Measurements from ENCODE around the gene DIAPH2.

The DIAPH2 gene

GRCh38 chrX:97057349-97057909, 372.8 kb downstream of the DIAPH2 start:
- H3K4me3 ChIP-seq (ENCODE audit: control insufficient read depth, low read depth, low read length): no peak overlapping the region
- TF ChIP-seq CTCF (IDR thresholded peaks at IDR 0.05; ENCODE audit: control insufficient read depth, insufficient read depth, low read depth, low read length, missing control alignments): no peak
- no peak for DNase-seq (ENCODE audit: low read depth)

GRCh38 chrX:97060020-97060419, 375.4 kb downstream of the DIAPH2 start:
- DNase-seq (ENCODE audit: low read depth): no peak
- no peak for TF ChIP-seq CTCF (IDR thresholded peaks at IDR 0.05; ENCODE audit: control insufficient read depth, insufficient read depth, low read depth, low read length, missing control alignments)
- H3K4me3 ChIP-seq (ENCODE audit: control insufficient read depth, low read depth, low read length): no peak overlapping the region

GRCh38 chrX:97065066-97065465, 380.4 kb downstream of the DIAPH2 start:
- no peak overlapping the region for H3K4me3 ChIP-seq (ENCODE audit: control insufficient read depth, low read depth, low read length)
- no peak for DNase-seq (ENCODE audit: low read depth)
- no peak for TF ChIP-seq CTCF (IDR thresholded peaks at IDR 0.05; ENCODE audit: control insufficient read depth, insufficient read depth, low read depth, low read length, missing control alignments)

DNA sequence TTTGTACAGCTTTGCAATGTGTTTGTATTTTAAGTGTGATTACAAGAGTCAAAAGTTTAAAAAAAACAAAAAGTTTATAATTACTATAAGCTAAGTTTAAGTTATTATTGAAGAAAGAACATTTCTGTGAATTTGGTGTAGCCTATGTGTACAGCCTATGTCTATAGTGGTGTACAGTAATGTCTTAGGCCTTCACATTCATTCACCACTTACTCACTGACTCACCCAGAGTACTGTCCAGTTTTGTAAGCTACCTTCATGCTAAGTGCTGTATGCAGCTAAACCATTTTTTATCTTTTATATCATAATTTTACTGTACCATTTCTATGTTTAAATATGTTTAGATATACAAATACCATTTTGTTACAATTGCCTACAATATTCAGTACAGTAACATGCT, 381.3 kb downstream of the DIAPH2 start:
- TF ChIP-seq CTCF (IDR thresholded peaks at IDR 0.05; ENCODE audit: control insufficient read depth, insufficient read depth, low read depth, low read length, missing control alignments): no peak
- no peak for DNase-seq (ENCODE audit: low read depth)
- H3K4me3 ChIP-seq (ENCODE audit: control insufficient read depth, low read depth, low read length): no peak overlapping the region

- no peak for TF ChIP-seq CTCF (IDR thresholded peaks at IDR 0.05; ENCODE audit: control insufficient read depth, insufficient read depth, low read depth, low read length, missing control alignments)
- H3K4me3 ChIP-seq (ENCODE audit: control insufficient read depth, low read depth, low read length): no peak overlapping the region
- no peak for DNase-seq (ENCODE audit: low read depth)
Measured at GRCh38 chrX:97066381-97066780, 381.7 kb downstream of the DIAPH2 start.

- DNase-seq (ENCODE audit: low read depth): no peak
- no peak for TF ChIP-seq CTCF (IDR thresholded peaks at IDR 0.05; ENCODE audit: control insufficient read depth, insufficient read depth, low read depth, low read length, missing control alignments)
- no peak overlapping the region for H3K4me3 ChIP-seq (ENCODE audit: control insufficient read depth, low read depth, low read length)
Measured at GRCh38 chrX:97070346-97070745, 385.7 kb downstream of the DIAPH2 start.

DNA sequence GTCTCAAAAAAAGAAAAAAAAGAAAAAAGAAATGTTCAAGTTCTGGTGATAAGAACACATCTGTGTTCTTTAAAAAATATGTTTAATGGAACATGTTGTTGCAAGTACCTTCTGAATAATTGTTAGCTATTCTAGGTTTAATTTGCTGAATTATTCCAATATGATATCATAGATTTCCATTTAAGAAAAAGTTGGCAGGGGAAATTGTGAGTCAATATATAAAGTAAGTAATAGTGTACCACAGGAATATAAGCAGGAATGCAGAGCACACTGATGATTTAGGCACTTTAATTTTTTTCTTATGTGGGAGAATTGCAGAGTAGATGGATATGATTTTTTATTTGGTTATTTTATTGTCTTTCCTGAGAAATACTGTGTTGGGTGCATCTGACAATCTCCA, 389.8 kb downstream of the DIAPH2 start:
- H3K4me3 ChIP-seq (ENCODE audit: control insufficient read depth, low read depth, low read length): no peak overlapping the region
- DNase-seq (ENCODE audit: low read depth): peak; percentile 13

More for the DNA sequence above, 389.8 kb downstream of the DIAPH2 start:
- no peak for TF ChIP-seq CTCF (IDR thresholded peaks at IDR 0.05; ENCODE audit: control insufficient read depth, insufficient read depth, low read depth, low read length, missing control alignments)
